HG02571 (cell line): Measurements from ENCODE around the gene ZFY.
"Not testable (repeated sequence)": the region's sequence is repeated elsewhere in the genome, so short reads cannot be mapped to it uniquely, and the experiment has no call there.

Source experiments
- ATAC-seq: cut with Tn5 transposase; IDR thresholded peaks from one replicate; pipeline ENCODE4 v1.9.1; 2021; ENCODE audit warnings: mild to moderate bottlenecking, moderate library complexity; ENCODE audit not compliant: unreplicated experiment

The ZFY gene

GRCh38 chrY:2972708-2973107 is 37.5 kb downstream of the ZFY start:
- no peak for ATAC-seq

- ATAC-seq, result no peak
Measured at GRCh38 chrY:2973110-2973751, 38.0 kb downstream of the ZFY start.

DNA sequence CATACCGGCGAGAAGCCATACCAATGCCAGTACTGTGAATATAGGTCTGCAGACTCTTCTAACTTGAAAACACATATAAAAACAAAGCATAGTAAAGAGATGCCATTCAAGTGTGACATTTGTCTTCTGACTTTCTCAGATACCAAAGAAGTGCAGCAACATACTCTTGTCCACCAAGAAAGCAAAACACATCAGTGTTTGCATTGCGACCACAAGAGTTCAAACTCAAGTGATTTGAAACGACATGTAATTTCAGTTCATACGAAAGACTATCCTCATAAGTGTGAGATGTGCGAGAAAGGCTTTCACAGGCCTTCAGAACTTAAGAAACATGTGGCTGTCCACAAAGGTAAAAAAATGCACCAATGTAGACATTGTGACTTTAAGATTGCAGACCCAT is 44.1 kb downstream of the ZFY start:
- ATAC-seq, result no peak

DNA sequence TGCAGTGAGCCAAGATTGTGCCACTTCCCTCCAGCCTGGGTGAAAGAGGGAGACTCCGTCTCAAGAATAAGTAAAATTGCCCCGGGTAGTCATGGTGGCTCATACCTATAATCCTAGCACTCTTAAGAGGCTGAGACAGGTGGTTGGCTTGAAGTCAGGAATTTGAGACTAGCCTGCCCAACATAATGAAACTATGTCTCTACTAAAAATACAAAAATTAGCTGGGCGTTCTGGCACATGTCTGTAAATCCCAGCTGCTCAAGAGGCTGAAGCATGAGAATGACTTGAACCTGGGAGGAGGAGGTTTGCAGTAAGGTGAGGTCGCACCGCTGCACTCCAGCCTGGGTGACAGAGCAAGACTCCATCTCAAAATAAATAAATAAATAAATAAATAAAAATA is 49.3 kb downstream of the ZFY start:
- ATAC-seq, result no peak

DNA sequence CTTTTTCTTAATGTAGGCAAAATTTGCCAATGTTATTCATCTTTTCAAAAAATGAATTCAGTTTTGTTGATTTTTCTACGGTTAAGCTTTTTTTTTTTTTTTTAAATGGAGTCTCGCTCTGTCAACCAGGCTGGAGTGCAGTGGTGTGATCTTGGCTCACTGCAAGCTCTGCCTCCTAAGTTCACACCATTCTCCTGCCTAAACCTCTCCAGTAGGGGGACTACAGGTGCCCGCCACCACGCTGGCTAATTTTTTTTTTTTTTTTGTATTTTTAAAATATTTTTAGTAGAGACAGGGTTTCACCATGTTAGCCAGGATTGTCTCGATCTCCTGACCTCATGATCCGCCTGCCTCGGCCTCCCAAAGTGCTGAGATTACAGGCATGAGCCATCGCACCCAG is 52.0 kb downstream of the ZFY start:
- not testable (repeated sequence) for ATAC-seq

DNA sequence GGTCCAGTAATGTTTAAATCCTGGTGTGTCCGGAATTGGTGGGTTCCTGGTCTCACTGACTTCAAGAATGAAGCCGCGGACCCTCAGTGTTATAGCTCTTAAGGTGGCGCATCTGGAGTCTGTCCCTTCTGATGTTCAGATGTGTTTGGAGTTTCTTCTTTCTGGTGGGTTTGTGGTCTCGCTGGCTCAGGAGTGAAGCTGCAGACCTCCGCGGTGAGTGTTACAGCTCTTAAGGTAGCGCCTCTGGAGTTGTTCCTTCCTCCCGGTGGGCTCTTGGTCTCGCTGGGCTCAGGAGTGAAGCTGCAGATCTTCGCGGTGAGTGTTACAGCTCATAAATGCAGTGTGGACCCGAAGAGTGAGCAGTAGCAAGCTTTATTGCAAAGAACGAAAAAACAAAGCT is 62.2 kb downstream of the ZFY start:
- not testable (repeated sequence) for ATAC-seq

- no peak for ATAC-seq
Measured at GRCh38 chrY:3002190-3002589, 67.0 kb downstream of the ZFY start.

DNA sequence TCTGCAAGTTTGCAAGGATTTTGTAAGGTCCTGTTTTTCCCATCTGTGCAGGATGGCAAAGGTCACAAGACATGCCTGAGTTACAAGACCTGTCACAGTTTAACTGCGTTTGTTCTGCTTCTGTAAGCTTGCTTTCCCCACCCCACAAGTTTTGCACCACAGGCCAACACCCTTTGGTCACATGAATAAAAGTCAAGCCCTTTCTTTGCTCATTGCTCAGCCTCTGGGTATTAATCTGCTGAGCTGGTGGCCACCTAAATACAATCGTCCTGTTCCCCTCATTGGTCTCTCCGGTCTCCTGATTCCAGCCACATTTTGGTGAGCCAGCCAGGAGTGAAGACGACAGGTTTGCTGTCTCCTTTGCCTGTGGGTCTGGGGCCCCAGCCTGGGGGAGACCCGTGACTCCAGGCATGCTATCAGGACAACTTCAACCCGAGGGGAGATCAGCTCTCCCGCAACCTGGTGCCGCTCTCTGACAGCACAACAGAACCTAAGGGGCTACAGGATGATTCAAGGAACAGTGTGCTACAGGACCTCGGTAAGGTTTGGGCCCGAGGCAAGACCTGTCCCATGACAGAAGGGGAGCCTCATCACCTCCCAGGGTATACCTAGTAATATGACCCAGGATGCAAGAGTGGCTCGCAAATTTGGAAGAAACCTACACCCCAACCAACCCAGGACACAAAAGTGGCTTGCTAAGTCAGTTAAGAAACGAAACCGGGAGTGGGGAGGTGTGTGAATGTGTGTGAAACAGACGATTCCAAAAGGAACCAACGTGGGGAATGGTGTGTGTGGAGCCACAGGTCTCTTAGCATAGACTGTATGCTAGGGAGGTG is 67.7 kb downstream of the ZFY start:
- ATAC-seq, result no peak

GRCh38 chrY:3003516-3003830 is 68.3 kb downstream of the ZFY start:
- no peak for ATAC-seq

GRCh38 chrY:3003846-3004245 is 68.7 kb downstream of the ZFY start:
- ATAC-seq, result no peak

GRCh38 chrY:3006031-3006430 is 70.8 kb downstream of the ZFY start:
- ATAC-seq, result not testable (repeated sequence)

- ATAC-seq, result no peak
Measured at GRCh38 chrY:3007967-3008366, 72.8 kb downstream of the ZFY start.

DNA sequence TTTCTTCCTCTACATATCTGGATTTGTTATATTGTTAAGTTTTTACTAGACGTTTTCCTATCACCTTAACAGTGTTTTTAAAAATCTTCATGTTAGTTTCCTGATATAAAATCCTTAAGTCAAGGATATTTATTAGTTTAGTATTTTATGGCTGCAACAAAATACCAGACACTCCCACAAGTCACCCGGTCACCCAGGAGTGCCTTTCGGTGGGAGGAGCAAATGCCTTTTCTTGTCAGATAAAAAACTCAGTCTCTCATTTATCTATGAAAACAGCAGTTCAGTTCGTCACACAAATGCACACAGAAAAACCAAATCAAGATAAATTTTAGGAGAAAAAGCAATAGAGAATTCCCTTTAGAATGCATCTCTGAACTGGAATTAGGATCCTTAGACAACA is 77.0 kb downstream of the ZFY start:
- no peak for ATAC-seq

GRCh38 chrY:3016594-3016993 is 81.4 kb downstream of the ZFY start:
- ATAC-seq, result no peak

GRCh38 chrY:3018546-3018945 is 83.4 kb downstream of the ZFY start:
- no peak for ATAC-seq

- no peak for ATAC-seq
Measured at GRCh38 chrY:3019584-3019983, 84.4 kb downstream of the ZFY start.

GRCh38 chrY:3021176-3021575 is 86.0 kb downstream of the ZFY start:
- ATAC-seq, result no peak

GRCh38 chrY:3023606-3024005 is 88.4 kb downstream of the ZFY start:
- ATAC-seq, result no peak

- no peak for ATAC-seq
Measured at GRCh38 chrY:3025357-3025756, 90.2 kb downstream of the ZFY start.
